DND-41 (cell line): ENCODE results near the gene CHIT1.

Source experiments
- CTCF ChIP-seq: IDR thresholded peaks from 2 replicates; pipeline ENCODE4 v1.5.1; 2012; ENCODE audit warnings: borderline replicate concordance, low read length, moderate library complexity, mild to moderate bottlenecking; ENCODE audit not compliant: poor library complexity, severe bottlenecking; ENCODE audit errors: extremely low read depth
- EZH2 ChIP-seq: IDR thresholded peaks from 3 replicates; pipeline ENCODE4 v1.6.1; 2012; ENCODE audit warnings: borderline replicate concordance, low read depth, mild to moderate bottlenecking, moderate library complexity, low read length, inconsistent platforms; ENCODE audit not compliant: severe bottlenecking

- TF ChIP-seq CTCF: no peak
- no peak for TF ChIP-seq EZH2
Measured at GRCh38 chr1:203166192-203166940, 63.1 kb downstream of the CHIT1 start.
